ENCODE measurements around the gene NEGR1.
"Not testable (repeated sequence)": the region's sequence is repeated elsewhere in the genome, so short reads cannot be mapped to it uniquely, and the experiment has no call there.

NEGR1 gene

GRCh38 chr1:71940261-71940660, 342.1 kb downstream of the NEGR1 start:
- no peak for DNase-seq (ENCODE audit: low spot score)

GRCh38 chr1:71930511-71930910, 351.8 kb downstream of the NEGR1 start:
- no peak for DNase-seq (ENCODE audit: low spot score)

- DNase-seq (ENCODE audit: low spot score) = no peak
Observed at GRCh38 chr1:71921935-71922559, 360.3 kb downstream of the NEGR1 start.

GRCh38 chr1:71921204-71921603, 361.1 kb downstream of the NEGR1 start:
- DNase-seq (ENCODE audit: low spot score) = no peak

GRCh38 chr1:71920556-71920955, 361.8 kb downstream of the NEGR1 start:
- DNase-seq (ENCODE audit: low spot score) = no peak

GRCh38 chr1:71919811-71920509, 362.4 kb downstream of the NEGR1 start:
- DNase-seq (ENCODE audit: low spot score) = no peak

- DNase-seq (ENCODE audit: low spot score) = no peak
Observed at GRCh38 chr1:71918630-71919029, 363.7 kb downstream of the NEGR1 start.

GRCh38 chr1:71916894-71917293, 365.4 kb downstream of the NEGR1 start:
- DNase-seq (ENCODE audit: low spot score) = no peak

GRCh38 chr1:71914626-71915025, 367.7 kb downstream of the NEGR1 start:
- DNase-seq (ENCODE audit: low spot score) = no peak

GRCh38 chr1:71908871-71909390, 373.4 kb downstream of the NEGR1 start:
- DNase-seq (ENCODE audit: low spot score) = no peak

GRCh38 chr1:71908303-71908702, 374.0 kb downstream of the NEGR1 start:
- no peak for DNase-seq (ENCODE audit: low spot score)

GRCh38 chr1:71899881-71900280, 382.5 kb downstream of the NEGR1 start:
- DNase-seq (ENCODE audit: low spot score) = no peak

GRCh38 chr1:71888166-71888565, 394.2 kb downstream of the NEGR1 start:
- not testable (repeated sequence) for DNase-seq (ENCODE audit: low spot score)

GRCh38 chr1:71885171-71885570, 397.2 kb downstream of the NEGR1 start:
- no peak for DNase-seq (ENCODE audit: low spot score)

GRCh38 chr1:71882637-71883036, 399.7 kb downstream of the NEGR1 start:
- no peak for DNase-seq (ENCODE audit: low spot score)

- DNase-seq (ENCODE audit: low spot score) = no peak
Observed at GRCh38 chr1:71882226-71882625, 400.1 kb downstream of the NEGR1 start.

- no peak for DNase-seq (ENCODE audit: low spot score)
Observed at GRCh38 chr1:71881611-71882010, 400.7 kb downstream of the NEGR1 start.

GRCh38 chr1:71869326-71869725, 413.0 kb downstream of the NEGR1 start:
- DNase-seq (ENCODE audit: low spot score) = no peak

- DNase-seq (ENCODE audit: low spot score) = no peak
Observed at GRCh38 chr1:71862756-71863155, 419.6 kb downstream of the NEGR1 start.

- DNase-seq (ENCODE audit: low spot score) = no peak
Observed at GRCh38 chr1:71861022-71861421, 421.3 kb downstream of the NEGR1 start.

GRCh38 chr1:71859806-71860205, 422.5 kb downstream of the NEGR1 start:
- DNase-seq (ENCODE audit: low spot score) = no peak

GRCh38 chr1:71857862-71858261, 424.5 kb downstream of the NEGR1 start:
- no peak for DNase-seq (ENCODE audit: low spot score)

- DNase-seq (ENCODE audit: low spot score) = no peak
Observed at GRCh38 chr1:71853360-71853759, 429.0 kb downstream of the NEGR1 start.

- no peak for DNase-seq (ENCODE audit: low spot score)
Observed at GRCh38 chr1:71850936-71851335, 431.4 kb downstream of the NEGR1 start.
